NCI-H2227 treated with DMSO at 0.1 percent for 48 hours (cell line): ENCODE results near the gene SPATA31D3.
"Not testable (repeated sequence)": the region's sequence is repeated elsewhere in the genome, so short reads cannot be mapped to it uniquely, and the experiment has no call there.

Experiments
- DNase-seq: peaks from one replicate; lab custom pipeline; 2025; lab: John Stamatoyannopoulos, UW

The SPATA31D3 gene

DNA sequence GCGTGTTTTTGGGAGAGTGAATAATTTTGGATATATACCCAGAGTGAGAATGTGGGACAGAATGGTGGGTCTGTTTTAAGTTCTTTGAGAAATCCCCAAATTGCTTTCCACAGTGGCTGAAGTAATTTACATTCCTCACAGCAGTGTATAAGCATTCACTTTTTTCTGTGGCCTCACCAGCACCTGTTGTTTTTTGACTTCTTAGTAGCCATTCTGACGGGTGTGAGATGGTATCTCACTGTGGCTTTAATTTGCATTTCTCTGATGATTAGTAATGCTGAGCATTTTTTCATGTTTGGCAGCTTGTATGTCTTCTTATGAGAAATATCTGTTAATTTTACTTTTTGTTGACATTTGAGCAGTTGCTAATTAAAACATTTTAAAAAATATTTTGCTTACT lies 35.9 kb downstream of the SPATA31D3 start:
- DNase-seq = no peak

DNA sequence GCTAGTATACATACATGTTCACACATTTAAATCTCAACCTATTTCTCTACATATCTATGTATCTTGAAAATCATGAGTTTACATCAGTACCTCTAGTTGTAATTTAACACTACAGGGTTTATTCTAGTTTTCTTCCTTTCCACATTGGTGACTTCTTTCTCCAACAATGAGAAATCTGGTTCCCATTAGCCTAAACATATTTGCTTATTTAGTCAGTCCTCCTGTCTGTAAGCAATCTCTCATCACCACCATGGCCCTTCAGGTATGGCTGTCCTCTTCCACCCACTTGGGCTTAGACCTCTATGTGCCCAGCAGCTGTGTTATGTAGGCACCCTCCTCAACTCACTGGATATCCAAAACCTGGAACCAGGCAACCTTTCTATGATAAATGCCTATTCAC lies 37.3 kb downstream of the SPATA31D3 start:
- no peak for DNase-seq

DNA sequence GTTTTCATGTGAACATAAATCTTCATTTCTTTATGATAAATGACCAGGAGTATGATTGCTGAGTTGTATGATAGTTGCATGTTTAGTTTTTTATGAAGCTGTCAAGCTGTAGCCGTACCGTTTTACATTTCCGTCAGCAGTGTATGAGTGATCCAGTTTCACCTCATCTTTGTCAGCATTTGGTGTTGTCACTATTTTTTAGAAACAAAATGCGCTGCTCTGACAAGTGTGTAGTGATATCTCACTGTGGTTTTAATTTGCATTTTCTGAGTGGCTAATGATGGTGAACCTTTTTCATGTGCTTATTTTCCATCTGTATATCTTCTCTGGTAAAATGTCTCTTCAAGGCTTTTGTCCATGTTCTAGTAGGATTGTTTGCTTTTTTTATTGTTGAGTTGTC lies 38.6 kb downstream of the SPATA31D3 start:
- DNase-seq = no peak

DNA sequence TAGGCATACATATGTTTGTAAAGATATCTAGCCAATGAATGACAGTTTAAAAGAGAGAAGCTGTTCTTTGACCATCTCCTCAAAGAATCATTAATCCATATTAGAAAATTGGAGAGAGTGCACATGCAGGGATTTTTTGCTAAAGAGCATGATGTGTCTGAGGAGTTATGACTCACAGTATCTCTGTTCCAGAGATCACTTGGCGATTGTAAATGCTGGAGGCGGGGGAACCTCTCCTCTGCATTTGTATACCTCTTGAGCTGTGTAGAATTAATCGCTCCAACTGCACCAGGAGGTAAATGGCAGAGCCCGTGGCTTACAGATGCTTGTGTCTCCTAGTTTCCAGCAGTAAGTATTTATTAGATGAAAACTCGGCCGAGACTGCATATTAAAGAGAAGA lies 41.6 kb downstream of the SPATA31D3 start:
- no peak for DNase-seq

DNA sequence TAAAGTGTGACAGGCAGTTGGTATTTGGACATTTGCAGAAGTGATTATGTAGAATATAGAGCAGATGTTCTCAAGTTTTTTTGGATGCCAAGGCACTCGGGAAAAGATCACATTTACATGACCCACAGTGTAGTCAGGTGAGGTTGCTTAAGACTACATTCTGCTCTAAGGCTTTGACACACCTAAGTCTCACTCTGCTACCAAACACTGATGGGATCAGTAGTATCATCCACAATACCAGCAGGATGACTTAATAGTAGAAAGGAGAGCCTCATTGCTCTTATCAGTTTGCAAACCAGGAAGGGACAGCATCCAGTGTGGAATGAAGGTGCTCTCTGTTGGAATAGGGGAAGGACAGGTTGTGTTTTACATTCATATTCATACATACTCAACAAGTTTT lies 42.8 kb downstream of the SPATA31D3 start:
- DNase-seq = no peak

DNA sequence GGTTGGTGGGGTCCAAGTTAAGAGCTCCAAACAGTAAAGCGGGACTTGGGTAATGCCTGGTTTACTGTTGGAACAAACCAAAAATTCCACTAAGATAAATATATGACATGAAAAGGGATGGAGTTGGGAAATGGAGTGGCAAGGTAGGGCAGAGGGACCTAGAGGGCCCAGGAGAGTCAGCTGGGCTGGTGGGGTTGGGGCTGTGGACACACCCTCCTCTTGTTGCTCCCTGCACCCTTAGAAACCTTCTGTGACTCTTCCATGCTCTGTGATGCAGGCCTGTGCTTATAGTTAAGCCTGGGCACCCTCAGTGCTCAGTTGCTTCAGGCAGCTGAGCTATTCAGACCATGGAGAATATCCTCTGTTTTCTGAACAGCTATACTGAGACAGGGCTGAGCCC lies 45.2 kb downstream of the SPATA31D3 start, which contains the start of gene SPATA31D1:
Gene SPATA31D1 (plus strand): TSS at position 301 of the 400 bp plus-strand sequence. CDS start 47 bp downstream, at position 348.
- not testable (repeated sequence) for DNase-seq

DNA sequence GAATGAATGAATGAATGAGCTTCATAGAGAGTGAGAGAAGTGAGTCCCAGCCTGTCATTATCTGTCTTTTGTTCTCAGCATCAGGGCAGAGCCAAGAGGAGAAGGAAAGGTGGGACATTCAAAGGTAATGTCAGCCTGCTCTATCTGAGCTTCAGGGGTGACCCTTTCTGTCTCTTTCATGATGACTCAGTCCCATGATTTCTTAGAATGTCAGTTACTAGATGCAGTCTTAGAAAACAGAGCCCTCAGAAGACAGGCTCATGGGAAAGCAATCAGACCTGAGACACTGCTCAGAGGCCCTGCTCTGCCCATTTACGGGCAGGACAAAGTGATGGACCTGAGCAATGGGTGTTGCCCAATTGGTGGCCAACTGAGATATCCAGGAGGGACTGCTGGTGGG lies 46.4 kb downstream of the SPATA31D3 start:
- no peak for DNase-seq

DNA sequence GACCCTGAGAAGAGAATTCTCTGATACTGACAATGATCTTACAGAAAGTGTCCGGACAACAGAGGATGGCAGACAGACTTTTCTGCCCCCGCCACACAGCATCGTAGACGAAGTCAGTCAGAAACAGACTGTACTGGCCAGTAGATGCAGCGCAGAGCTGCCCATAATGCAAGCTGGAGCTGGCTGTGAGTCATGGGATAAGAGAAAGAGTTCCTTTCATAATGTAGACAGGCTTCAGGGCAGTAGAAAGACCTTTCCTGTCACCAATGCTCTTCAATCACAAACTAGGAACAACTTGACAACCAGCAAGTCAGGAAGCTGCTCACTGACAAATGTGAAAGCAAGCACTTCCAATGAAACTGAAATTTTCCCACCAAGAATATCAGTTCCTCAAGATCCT lies 50.4 kb downstream of the SPATA31D3 start:
- no peak for DNase-seq
